C4-2B (cell line): ENCODE results near the gene SATB1.

Experiments
- H3K27ac ChIP-seq: fragments of 450-650 bp; 2 replicates; pipeline ENCODE4 v1.5.1; 2017
- ZFX ChIP-seq: fragments of 450-650 bp; IDR thresholded peaks from 2 replicates; pipeline ENCODE4 v1.6.1; 2017
- TF ChIP-seq, protein P1 (sequence below): fragments of 450-650 bp; conservative IDR thresholded peaks from 2 replicates; pipeline ENCODE4 v1.5.1; 2017; ENCODE audit warnings: mild to moderate bottlenecking

SATB1 gene

DNA sequence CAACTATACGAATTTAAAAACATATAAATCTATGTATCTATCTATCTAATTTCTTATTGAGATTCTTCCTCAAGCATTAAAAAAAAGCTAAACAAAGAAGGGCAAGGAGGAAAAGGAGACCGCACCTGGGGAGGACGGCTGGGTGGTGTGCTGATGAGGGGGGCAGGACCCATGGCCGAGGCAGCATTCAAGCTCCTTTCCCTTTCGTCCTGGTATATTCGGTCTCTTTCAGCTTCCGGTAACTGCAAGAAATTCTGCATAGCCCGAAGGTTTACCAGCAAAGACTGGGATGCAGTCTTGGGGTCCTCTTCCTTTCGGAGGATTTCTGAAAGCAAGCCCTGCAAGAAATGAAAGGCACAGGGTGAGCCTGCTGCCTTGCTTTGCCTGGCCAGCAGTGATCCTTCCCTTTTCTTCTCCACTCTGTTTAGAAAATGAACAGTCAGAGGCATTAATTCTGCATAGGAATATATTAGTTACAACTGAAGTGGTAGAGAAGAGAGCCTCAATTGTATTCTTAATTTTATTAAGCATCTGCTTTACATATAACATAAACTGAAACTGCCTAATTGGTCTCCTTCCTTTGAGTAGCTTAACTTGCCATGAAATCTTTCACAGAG lies 38.8 kb downstream of the SATB1 start:
- TF ChIP-seq ZFX, result no peak
- TF ChIP-seq, protein P1, sequence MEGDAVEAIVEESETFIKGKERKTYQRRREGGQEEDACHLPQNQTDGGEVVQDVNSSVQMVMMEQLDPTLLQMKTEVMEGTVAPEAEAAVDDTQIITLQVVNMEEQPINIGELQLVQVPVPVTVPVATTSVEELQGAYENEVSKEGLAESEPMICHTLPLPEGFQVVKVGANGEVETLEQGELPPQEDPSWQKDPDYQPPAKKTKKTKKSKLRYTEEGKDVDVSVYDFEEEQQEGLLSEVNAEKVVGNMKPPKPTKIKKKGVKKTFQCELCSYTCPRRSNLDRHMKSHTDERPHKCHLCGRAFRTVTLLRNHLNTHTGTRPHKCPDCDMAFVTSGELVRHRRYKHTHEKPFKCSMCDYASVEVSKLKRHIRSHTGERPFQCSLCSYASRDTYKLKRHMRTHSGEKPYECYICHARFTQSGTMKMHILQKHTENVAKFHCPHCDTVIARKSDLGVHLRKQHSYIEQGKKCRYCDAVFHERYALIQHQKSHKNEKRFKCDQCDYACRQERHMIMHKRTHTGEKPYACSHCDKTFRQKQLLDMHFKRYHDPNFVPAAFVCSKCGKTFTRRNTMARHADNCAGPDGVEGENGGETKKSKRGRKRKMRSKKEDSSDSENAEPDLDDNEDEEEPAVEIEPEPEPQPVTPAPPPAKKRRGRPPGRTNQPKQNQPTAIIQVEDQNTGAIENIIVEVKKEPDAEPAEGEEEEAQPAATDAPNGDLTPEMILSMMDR, result no peak
- no peak overlapping the region for H3K27ac ChIP-seq

DNA sequence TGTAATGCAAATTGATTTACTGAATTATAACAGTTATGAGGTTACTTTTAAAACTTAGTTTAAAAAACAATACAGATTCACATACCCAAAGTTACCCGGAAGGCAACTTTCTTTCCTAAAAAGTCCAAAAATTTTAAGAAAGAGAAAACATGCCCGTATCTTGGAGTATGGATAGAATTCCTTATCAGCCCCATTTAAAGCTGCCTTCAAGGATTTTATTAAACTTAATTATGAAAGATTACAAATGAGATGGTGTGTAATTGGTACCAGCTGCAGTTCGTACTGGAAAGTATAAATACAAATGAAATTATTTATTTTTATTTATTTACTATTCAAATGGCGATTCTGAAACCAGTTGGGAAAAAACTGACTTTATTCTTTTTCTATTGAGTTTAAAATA lies 39.4 kb downstream of the SATB1 start:
- H3K27ac ChIP-seq, result no peak overlapping the region
- TF ChIP-seq ZFX, result no peak
- TF ChIP-seq, protein P1, result no peak

DNA sequence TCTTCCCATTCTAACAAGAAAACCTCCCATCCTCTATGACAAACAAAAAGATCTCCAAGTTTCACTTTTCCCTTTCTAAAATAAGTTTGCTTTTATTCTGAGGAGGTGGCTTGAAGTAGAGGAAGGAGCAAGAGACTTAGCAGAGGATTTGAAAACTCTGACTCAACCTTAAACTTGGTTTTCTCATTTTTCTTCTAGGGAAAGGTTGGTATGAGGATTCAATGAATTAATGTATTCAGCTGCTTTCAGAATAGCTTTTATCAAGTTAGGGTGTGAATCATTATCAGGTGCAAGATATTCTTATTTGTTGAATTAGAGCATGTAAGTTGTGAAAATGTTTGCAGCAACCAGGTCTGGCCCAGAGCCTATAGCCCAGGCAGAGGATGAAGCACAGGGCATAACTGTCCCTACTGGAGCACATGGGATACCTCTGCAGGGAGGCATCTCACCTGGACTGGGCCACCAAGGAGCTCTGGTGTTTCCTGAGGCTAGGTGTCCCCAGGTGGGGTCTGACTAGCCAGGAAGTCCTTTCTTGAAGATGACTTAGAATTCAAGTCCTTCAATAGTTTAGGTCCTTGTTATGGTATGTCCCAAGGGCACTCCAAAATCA lies 42.3 kb downstream of the SATB1 start:
- no peak overlapping the region for H3K27ac ChIP-seq
- TF ChIP-seq, protein P1, result no peak
- TF ChIP-seq ZFX, result no peak

DNA sequence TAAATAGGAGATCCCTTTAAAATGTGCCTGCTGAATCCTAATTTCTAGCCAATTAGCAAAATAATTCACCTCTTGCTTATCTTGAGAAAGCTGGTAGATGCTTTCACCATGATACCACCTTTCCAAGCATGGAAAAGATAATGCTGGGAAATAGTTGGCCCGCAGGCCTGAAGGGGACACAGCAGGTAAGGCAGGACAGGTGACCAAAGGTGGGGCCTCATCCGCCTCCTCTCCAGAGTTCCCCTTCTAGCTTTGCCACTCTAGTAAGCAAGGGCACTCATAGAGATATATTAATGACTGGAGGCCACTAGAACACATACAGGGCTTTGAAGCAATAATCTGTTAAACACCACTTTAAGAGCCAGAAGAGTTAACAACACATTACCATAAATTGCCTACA lies 45.5 kb downstream of the SATB1 start:
- no peak for TF ChIP-seq ZFX
- TF ChIP-seq, protein P1, result no peak

DNA sequence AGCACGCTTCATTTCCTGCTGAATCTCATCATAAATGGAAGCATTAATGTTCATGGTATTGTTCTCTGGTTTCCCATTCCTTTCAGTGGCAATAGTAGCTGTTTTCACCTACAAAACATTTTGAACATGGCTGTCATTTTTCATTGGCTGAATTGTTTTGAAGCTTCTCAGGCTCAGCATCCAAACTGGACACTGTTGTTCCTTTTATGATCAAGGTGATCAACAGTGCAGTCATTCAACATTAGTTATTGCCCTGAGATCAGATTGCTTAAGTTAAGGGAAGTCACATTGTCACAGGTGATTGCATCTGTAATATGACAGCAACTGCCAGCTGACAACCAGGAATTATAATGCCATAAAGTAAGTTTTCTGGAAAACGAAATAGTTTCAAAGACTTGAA lies 46.9 kb downstream of the SATB1 start:
- H3K27ac ChIP-seq, result no peak overlapping the region
- TF ChIP-seq, protein P1, result no peak
- no peak for TF ChIP-seq ZFX

More for the DNA sequence above, 45.5 kb downstream of the SATB1 start:
- no peak overlapping the region for H3K27ac ChIP-seq

DNA sequence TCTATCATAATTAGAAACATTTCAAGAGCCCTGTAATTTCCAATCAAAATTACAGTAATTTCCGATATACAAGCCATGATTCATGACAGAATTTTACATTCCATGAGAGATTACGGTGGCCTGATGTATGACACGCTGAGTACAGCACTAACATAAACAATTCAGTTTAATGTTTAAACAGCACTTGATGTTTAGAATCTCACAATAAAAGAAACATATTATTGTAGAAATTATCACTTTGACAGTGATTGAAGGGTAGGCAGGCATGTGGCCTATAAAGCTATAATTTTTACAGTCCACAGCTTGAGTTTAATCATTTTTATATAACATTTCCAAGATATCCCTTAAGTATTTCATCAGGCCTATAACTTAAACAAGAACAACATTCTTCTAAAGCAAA lies 48.5 kb downstream of the SATB1 start:
- no peak overlapping the region for H3K27ac ChIP-seq
- TF ChIP-seq ZFX, result no peak
- TF ChIP-seq, protein P1, result no peak

DNA sequence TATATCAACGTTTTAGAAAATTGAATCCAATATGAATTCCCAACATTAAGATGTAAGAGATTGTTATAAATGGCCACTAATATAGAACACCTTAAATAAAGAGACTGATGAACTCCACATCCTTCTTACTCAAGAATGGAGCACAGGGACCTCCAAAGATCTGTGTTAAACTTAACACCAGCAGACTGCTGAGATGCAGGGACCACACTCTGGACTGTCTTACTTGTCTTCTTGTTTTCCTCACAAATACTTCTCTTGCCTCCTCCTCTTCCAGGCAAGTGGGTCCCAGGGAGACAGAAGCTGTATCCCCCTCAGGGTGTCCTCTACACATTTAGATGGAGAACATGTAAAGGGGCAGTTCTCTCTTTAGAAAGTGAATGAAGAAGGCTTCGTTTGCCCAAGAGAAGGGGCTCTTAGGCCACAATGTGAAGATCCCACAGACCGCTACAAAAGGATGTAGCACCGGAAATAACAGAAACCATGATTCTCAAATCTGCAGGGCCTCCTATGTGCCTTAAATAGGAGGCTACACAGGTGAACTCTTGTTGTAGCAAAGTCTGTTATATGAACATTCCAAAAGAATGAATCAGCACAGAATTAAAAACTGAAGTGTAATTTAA lies 52.2 kb downstream of the SATB1 start:
- H3K27ac ChIP-seq, result no peak overlapping the region
- no peak for TF ChIP-seq ZFX
- TF ChIP-seq, protein P1, result no peak
